ENCODE measurements around the gene EEF1AKMT1.

Gene EEF1AKMT1

GRCh38 chr13:20717581-20718542 lies 55.9 kb downstream of the EEF1AKMT1 start:
- no peak for DNase-seq

- DNase-seq = no peak
Observed at GRCh38 chr13:20716951-20717350, 56.8 kb downstream of the EEF1AKMT1 start.

- DNase-seq = no peak
Observed at GRCh38 chr13:20715330-20715712, 58.4 kb downstream of the EEF1AKMT1 start.

- DNase-seq = no peak
Observed at GRCh38 chr13:20714563-20715329, 59.0 kb downstream of the EEF1AKMT1 start.

- DNase-seq = no peak
Observed at GRCh38 chr13:20714161-20714560, 59.6 kb downstream of the EEF1AKMT1 start.

- no peak for DNase-seq
Observed at GRCh38 chr13:20713751-20714150, 60.0 kb downstream of the EEF1AKMT1 start.

GRCh38 chr13:20713014-20713376 lies 60.8 kb downstream of the EEF1AKMT1 start:
- DNase-seq = no peak

- DNase-seq = no peak
Observed at GRCh38 chr13:20711301-20712044, 62.3 kb downstream of the EEF1AKMT1 start.

- no peak for DNase-seq
Observed at GRCh38 chr13:20709782-20710181, 64.0 kb downstream of the EEF1AKMT1 start.

- no peak for DNase-seq
Observed at GRCh38 chr13:20709369-20709768, 64.4 kb downstream of the EEF1AKMT1 start.

- DNase-seq = no peak
Observed at GRCh38 chr13:20708216-20708615, 65.5 kb downstream of the EEF1AKMT1 start.

GRCh38 chr13:20706661-20707060 lies 67.1 kb downstream of the EEF1AKMT1 start:
- no peak for DNase-seq

- DNase-seq = no peak
Observed at GRCh38 chr13:20704459-20705069, 69.2 kb downstream of the EEF1AKMT1 start.

GRCh38 chr13:20703780-20704458 lies 69.8 kb downstream of the EEF1AKMT1 start:
- DNase-seq = peak; percentile 52 to 83 (median 74)

GRCh38 chr13:20702915-20703779 lies 70.6 kb downstream of the EEF1AKMT1 start, which contains the start of gene IL17D:
IL17D (plus strand) TSS chr13:20703699; CDS start chr13:20704002, 303 bp downstream.
- DNase-seq = peak in 3 of 5 experiments; percentile 14 to 55 (median 15)

GRCh38 chr13:20702530-20702914 lies 71.2 kb downstream of the EEF1AKMT1 start:
- DNase-seq = no peak

- DNase-seq = no peak
Observed at GRCh38 chr13:20701461-20701860, 72.3 kb downstream of the EEF1AKMT1 start.

- DNase-seq = no peak
Observed at GRCh38 chr13:20700288-20700687, 73.5 kb downstream of the EEF1AKMT1 start.

- no peak for DNase-seq
Observed at GRCh38 chr13:20699715-20700114, 74.0 kb downstream of the EEF1AKMT1 start.

- no peak for DNase-seq
Observed at GRCh38 chr13:20696073-20696472, 77.7 kb downstream of the EEF1AKMT1 start.

- DNase-seq = no peak
Observed at GRCh38 chr13:20691616-20692015, 82.1 kb downstream of the EEF1AKMT1 start.

Data from T-helper 2 cell (primary cell).